ENCODE data around the gene RFC5.

Gene RFC5

GRCh38 chr12:118029166-118029565 is 12.7 kb downstream of the RFC5 start:
- no peak for DNase-seq
- peaks cover 98% of the 10 kb centered on the region for H3K36me3 Mint-ChIP-seq (ENCODE audit: low read depth)

GRCh38 chr12:118032188-118032587 is 15.7 kb downstream of the RFC5 start:
- H3K4me1 Mint-ChIP-seq (ENCODE audit: low read depth) = peaks cover 67% of the 10 kb centered on the region
- H3K9me3 Mint-ChIP-seq = no peaks in the 10 kb centered on the region
- peak overlapping the region; percentile 83 for H3K27ac Mint-ChIP-seq
- DNase-seq = no peak
- no peak overlapping the region for H3K4me3 Mint-ChIP-seq
- H3K36me3 Mint-ChIP-seq (ENCODE audit: low read depth) = peaks cover 98% of the 10 kb centered on the region
- no peaks in the 10 kb centered on the region for H3K27me3 Mint-ChIP-seq

More at GRCh38 chr12:118029166-118029565, 12.7 kb downstream of the RFC5 start:
- peak overlapping the region; percentile 63 for H3K27ac Mint-ChIP-seq
- peaks cover 38% of the 10 kb centered on the region for H3K4me1 Mint-ChIP-seq (ENCODE audit: low read depth)
- H3K9me3 Mint-ChIP-seq = no peaks in the 10 kb centered on the region
- no peak overlapping the region for H3K4me3 Mint-ChIP-seq
- no peaks in the 10 kb centered on the region for H3K27me3 Mint-ChIP-seq

- peaks cover 75% of the 10 kb centered on the region for H3K4me1 Mint-ChIP-seq (ENCODE audit: low read depth)
- no peaks in the 10 kb centered on the region for H3K9me3 Mint-ChIP-seq
- peaks cover 98% of the 10 kb centered on the region for H3K36me3 Mint-ChIP-seq (ENCODE audit: low read depth)
- H3K27me3 Mint-ChIP-seq = no peaks in the 10 kb centered on the region
- DNase-seq = no peak
- no peak overlapping the region for H3K4me3 Mint-ChIP-seq
- peak overlapping the region; percentile 98 for H3K27ac Mint-ChIP-seq
Measured at GRCh38 chr12:118033323-118033722, 16.8 kb downstream of the RFC5 start.

DNA sequence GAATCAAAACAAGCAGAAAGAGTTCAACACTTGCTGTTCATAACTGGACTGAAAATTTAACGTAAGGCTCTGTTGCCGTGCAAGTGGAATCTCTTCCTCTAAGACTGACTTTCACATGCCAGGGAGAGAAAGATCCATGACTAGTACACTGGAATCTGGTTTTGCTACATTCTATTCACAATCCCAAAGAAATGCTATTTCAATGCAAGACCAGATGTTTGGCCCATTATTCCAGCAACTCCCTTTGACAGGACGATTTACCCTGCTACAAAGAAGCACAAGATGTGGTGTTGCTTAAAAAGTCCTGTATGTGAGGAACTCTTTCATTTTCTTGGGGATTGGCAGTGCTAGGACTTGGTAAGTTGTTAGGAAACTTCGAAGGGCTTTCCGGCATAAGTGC is 17.4 kb downstream of the RFC5 start:
- Mint-ChIP-seq H3K27ac (peak overlapping the region; percentile 98), H3K4me1 (ENCODE audit: low read depth) (peaks cover 75% of the 10 kb centered on the region), H3K36me3 (ENCODE audit: low read depth) (peaks cover 98% of the 10 kb centered on the region), H3K4me3 (peak overlapping the region; percentile 31), H3K9me3 (no peaks in the 10 kb centered on the region), H3K27me3 (no peaks in the 10 kb centered on the region)
- no peak for DNase-seq

GRCh38 chr12:118034429-118035189 is 18.1 kb downstream of the RFC5 start:
- Mint-ChIP-seq H3K36me3 (ENCODE audit: low read depth) (peaks cover 97% of the 10 kb centered on the region), H3K9me3 (no peaks in the 10 kb centered on the region), H3K27me3 (no peaks in the 10 kb centered on the region), H3K27ac (peak overlapping the region; percentile 98), H3K4me1 (ENCODE audit: low read depth) (peaks cover 73% of the 10 kb centered on the region), H3K4me3 (peak overlapping the region; percentile 31)
- no peak for DNase-seq

DNA sequence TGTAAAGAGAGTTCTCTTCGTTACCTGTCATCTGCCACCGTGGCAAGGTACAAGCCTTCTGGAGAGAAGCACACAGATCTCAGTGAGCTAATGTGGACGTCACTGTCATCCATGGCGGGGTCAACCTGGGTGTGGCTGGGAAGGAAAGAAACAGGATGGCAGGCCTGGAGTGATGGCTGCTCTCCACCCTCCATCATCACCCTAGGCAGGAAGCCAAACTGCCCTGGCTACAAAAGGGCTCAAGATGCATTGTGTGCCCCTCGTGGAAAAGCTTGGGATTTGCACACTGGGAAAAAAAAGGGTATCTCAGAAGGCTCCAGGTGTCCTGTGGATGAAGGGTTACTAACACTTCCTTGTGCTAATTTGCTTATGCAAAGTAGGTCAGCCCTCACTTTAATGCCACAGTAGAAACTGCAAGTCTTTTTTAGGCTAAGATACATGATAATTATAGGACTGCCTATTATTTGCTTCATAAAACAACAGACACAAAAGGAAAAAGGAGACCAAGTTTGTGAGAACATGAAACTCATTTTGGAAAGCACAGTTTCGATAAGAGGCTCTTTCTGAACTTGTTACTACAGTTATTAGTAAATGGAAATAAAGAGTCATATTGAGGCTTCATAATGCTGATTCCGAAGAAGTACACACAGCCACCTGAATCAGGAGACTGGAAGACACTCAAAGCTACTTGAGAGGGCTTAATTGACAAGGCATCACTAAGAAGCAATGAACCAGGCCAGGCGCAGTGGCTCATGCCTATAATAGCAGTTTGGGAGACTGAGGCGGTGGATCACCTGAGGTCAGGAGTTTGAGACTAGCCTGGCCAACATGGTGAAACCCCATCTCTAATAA is 18.9 kb downstream of the RFC5 start:
- H3K9me3 Mint-ChIP-seq = no peaks in the 10 kb centered on the region
- no peaks in the 10 kb centered on the region for H3K27me3 Mint-ChIP-seq
- H3K36me3 Mint-ChIP-seq (ENCODE audit: low read depth) = peaks cover 94% of the 10 kb centered on the region
- H3K27ac Mint-ChIP-seq = peak overlapping the region; percentile 98
- H3K4me1 Mint-ChIP-seq (ENCODE audit: low read depth) = peaks cover 72% of the 10 kb centered on the region
- H3K4me3 Mint-ChIP-seq = peak overlapping the region; percentile 27
- peak; percentile 65 for DNase-seq

- H3K36me3 Mint-ChIP-seq (ENCODE audit: low read depth) = peaks cover 95% of the 10 kb centered on the region
- H3K9me3 Mint-ChIP-seq = no peaks in the 10 kb centered on the region
- no peak for DNase-seq
- peak overlapping the region; percentile 98 for H3K27ac Mint-ChIP-seq
- H3K4me3 Mint-ChIP-seq = no peak overlapping the region
- no peaks in the 10 kb centered on the region for H3K27me3 Mint-ChIP-seq
- H3K4me1 Mint-ChIP-seq (ENCODE audit: low read depth) = peaks cover 73% of the 10 kb centered on the region
Measured at GRCh38 chr12:118036672-118037411, 20.3 kb downstream of the RFC5 start.

DNA sequence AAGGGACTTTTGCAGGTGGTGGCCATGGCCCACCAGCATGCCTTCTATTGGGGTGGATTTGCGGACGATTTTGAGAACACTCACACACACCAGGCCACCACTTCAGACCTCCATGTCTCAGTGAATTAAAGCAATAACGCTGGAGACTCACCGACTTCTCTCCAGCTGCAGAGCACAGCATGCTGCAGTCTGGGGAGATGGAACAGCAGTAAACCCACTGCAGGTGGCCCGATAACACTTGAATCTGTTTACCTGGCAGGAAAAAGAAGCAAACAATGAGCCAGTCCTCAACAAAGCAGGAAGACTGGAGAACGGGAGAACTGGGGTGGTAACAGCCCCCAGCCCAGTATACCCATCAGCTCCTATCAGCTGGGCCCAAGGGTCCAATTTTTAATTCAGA is 21.6 kb downstream of the RFC5 start:
- no peaks in the 10 kb centered on the region for H3K9me3 Mint-ChIP-seq
- H3K4me1 Mint-ChIP-seq (ENCODE audit: low read depth) = peaks cover 76% of the 10 kb centered on the region

GRCh38 chr12:118042091-118042490 is 25.6 kb downstream of the RFC5 start:
- H3K4me1 Mint-ChIP-seq (ENCODE audit: low read depth) = peaks cover 73% of the 10 kb centered on the region
- H3K36me3 Mint-ChIP-seq (ENCODE audit: low read depth) = peaks cover 92% of the 10 kb centered on the region
- H3K4me3 Mint-ChIP-seq = no peak overlapping the region
- no peak for DNase-seq
- H3K27me3 Mint-ChIP-seq = no peaks in the 10 kb centered on the region
- H3K27ac Mint-ChIP-seq = peak overlapping the region; percentile 97
- no peaks in the 10 kb centered on the region for H3K9me3 Mint-ChIP-seq

More for the DNA sequence above, 21.6 kb downstream of the RFC5 start:
- peak overlapping the region; percentile 86 for H3K27ac Mint-ChIP-seq
- H3K27me3 Mint-ChIP-seq = no peaks in the 10 kb centered on the region
- H3K4me3 Mint-ChIP-seq = no peak overlapping the region
- DNase-seq = no peak
- H3K36me3 Mint-ChIP-seq (ENCODE audit: low read depth) = peaks cover 95% of the 10 kb centered on the region

GRCh38 chr12:118044075-118044474 is 27.6 kb downstream of the RFC5 start:
- Mint-ChIP-seq H3K36me3 (ENCODE audit: low read depth) (peaks cover 87% of the 10 kb centered on the region), H3K9me3 (no peaks in the 10 kb centered on the region)

DNA sequence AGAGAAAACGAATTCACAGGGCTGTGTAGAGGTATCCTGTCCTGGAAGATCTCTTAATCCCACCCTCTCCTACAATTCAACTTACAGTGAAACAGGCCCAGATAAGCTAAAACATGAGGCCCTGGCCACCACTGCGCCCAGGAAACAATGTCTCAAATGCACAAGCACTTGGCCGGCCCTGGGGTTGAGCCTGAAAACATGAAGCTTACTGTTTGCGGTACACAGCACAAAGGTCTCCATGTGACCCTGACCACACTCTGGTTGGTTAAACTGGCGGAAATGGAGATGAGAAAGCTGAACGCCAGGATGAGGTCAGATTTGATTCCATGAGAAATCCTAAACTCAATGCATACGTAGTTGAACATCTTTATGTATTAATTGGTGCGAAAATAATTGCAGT is 28.1 kb downstream of the RFC5 start:
- peaks cover 88% of the 10 kb centered on the region for H3K36me3 Mint-ChIP-seq (ENCODE audit: low read depth)
- DNase-seq = no peak
- H3K4me1 Mint-ChIP-seq (ENCODE audit: low read depth) = peaks cover 66% of the 10 kb centered on the region
- peak overlapping the region; percentile 28 for H3K4me3 Mint-ChIP-seq
- H3K9me3 Mint-ChIP-seq = no peaks in the 10 kb centered on the region
- peak overlapping the region; percentile 97 for H3K27ac Mint-ChIP-seq
- H3K27me3 Mint-ChIP-seq = no peaks in the 10 kb centered on the region

More at GRCh38 chr12:118044075-118044474, 27.6 kb downstream of the RFC5 start:
- DNase-seq = no peak
- Mint-ChIP-seq H3K27ac (peak overlapping the region; percentile 97), H3K27me3 (no peaks in the 10 kb centered on the region), H3K4me3 (peak overlapping the region; percentile 28), H3K4me1 (ENCODE audit: low read depth) (peaks cover 67% of the 10 kb centered on the region)

GRCh38 chr12:118046430-118046829 is 29.9 kb downstream of the RFC5 start:
- Mint-ChIP-seq H3K4me1 (ENCODE audit: low read depth) (peaks cover 66% of the 10 kb centered on the region), H3K4me3 (no peak overlapping the region), H3K36me3 (ENCODE audit: low read depth) (peaks cover 91% of the 10 kb centered on the region), H3K27ac (peak overlapping the region; percentile 97), H3K27me3 (no peaks in the 10 kb centered on the region), H3K9me3 (no peaks in the 10 kb centered on the region)
- DNase-seq = no peak

- no peak for DNase-seq
- Mint-ChIP-seq H3K4me3 (no peak overlapping the region), H3K36me3 (ENCODE audit: low read depth) (peaks cover 66% of the 10 kb centered on the region), H3K27me3 (no peaks in the 10 kb centered on the region), H3K27ac (peak overlapping the region; percentile 84), H3K9me3 (no peaks in the 10 kb centered on the region), H3K4me1 (ENCODE audit: low read depth) (peaks cover 56% of the 10 kb centered on the region)
Measured at GRCh38 chr12:118050972-118051910, 34.7 kb downstream of the RFC5 start.

All from activated T-cell treated with anti-CD3 and anti-CD28 coated beads, Interleukin-2, amount 50 U/mL, for 24 hours (primary cell).